AG20443 (cell line): ENCODE results near the gene ANKFY1.
A peak's percentile ranks its signal among the peaks of the same experiment; 100 is the strongest.

ENCODE experiments used
- DNase-seq: peaks from one replicate; pipeline ENCODE4 v3.0.0; 2012; ENCODE audit warnings: low spot score, mixed read lengths

Gene ANKFY1

GRCh38 chr17:4179071-4179470 lies 84.7 kb downstream of the ANKFY1 start:
- no peak for DNase-seq

- no peak for DNase-seq
Measured at GRCh38 chr17:4178651-4179050, 85.1 kb downstream of the ANKFY1 start.

GRCh38 chr17:4177806-4178205 lies 86.0 kb downstream of the ANKFY1 start:
- no peak for DNase-seq

GRCh38 chr17:4176808-4177472 lies 86.8 kb downstream of the ANKFY1 start:
- no peak for DNase-seq

GRCh38 chr17:4175921-4176807 lies 87.6 kb downstream of the ANKFY1 start:
- no peak for DNase-seq

GRCh38 chr17:4174556-4174955 lies 89.2 kb downstream of the ANKFY1 start:
- DNase-seq: no peak

GRCh38 chr17:4173781-4174180 lies 90.0 kb downstream of the ANKFY1 start:
- DNase-seq: no peak

GRCh38 chr17:4172356-4172755 lies 91.4 kb downstream of the ANKFY1 start:
- DNase-seq: no peak

GRCh38 chr17:4170639-4171280 lies 93.0 kb downstream of the ANKFY1 start:
- no peak for DNase-seq

GRCh38 chr17:4167786-4168185 lies 96.0 kb downstream of the ANKFY1 start:
- DNase-seq: no peak

GRCh38 chr17:4166419-4166818 lies 97.4 kb downstream of the ANKFY1 start:
- DNase-seq: no peak

GRCh38 chr17:4165301-4166010 lies 98.3 kb downstream of the ANKFY1 start:
- DNase-seq: no peak

- peak; percentile 88 for DNase-seq
Measured at GRCh38 chr17:4163951-4164350, 99.8 kb downstream of the ANKFY1 start.

- DNase-seq: no peak
Measured at GRCh38 chr17:4162775-4163466, 100.9 kb downstream of the ANKFY1 start.

- DNase-seq: no peak
Measured at GRCh38 chr17:4162321-4162720, 101.5 kb downstream of the ANKFY1 start.

GRCh38 chr17:4161967-4162305 lies 101.8 kb downstream of the ANKFY1 start:
- DNase-seq: no peak

GRCh38 chr17:4161192-4161966 lies 102.4 kb downstream of the ANKFY1 start:
- DNase-seq: peak; percentile 29

GRCh38 chr17:4160294-4160859 lies 103.4 kb downstream of the ANKFY1 start:
- no peak for DNase-seq

- no peak for DNase-seq
Measured at GRCh38 chr17:4159761-4160160, 104.0 kb downstream of the ANKFY1 start.

GRCh38 chr17:4157618-4158333 lies 106.0 kb downstream of the ANKFY1 start:
- no peak for DNase-seq
